C4-2B (cell line): ENCODE results near the gene H6PD.
"Not testable (repeated sequence)": the region's sequence is repeated elsewhere in the genome, so short reads cannot be mapped to it uniquely, and the experiment has no call there.

Experiments used
- H3K27ac ChIP-seq: fragments of 450-650 bp; 2 replicates; pipeline ENCODE4 v1.5.1; 2017
- CTCF ChIP-seq: fragments of 450-650 bp; conservative IDR thresholded peaks from 2 replicates; pipeline ENCODE4 v1.5.1; 2017; ENCODE audit warnings: mild to moderate bottlenecking
- ZFX ChIP-seq: fragments of 450-650 bp; IDR thresholded peaks from 2 replicates; pipeline ENCODE4 v1.6.1; 2017

The H6PD gene

GRCh38 chr1:9296850-9297249 lies 62.3 kb downstream of the H6PD start:
- TF ChIP-seq ZFX = no peak
- TF ChIP-seq CTCF = no peak
- no peak overlapping the region for H3K27ac ChIP-seq

GRCh38 chr1:9297831-9298230 lies 63.3 kb downstream of the H6PD start:
- TF ChIP-seq CTCF (no peak), ZFX (no peak)
- no peak overlapping the region for H3K27ac ChIP-seq

- TF ChIP-seq CTCF (no peak), ZFX (no peak)
- H3K27ac ChIP-seq = no peak overlapping the region
Observed at GRCh38 chr1:9298282-9298681, 63.7 kb downstream of the H6PD start.

- not testable (repeated sequence) for H3K27ac ChIP-seq
Observed at GRCh38 chr1:9299571-9300541, 65.3 kb downstream of the H6PD start.

GRCh38 chr1:9300573-9300972 lies 66.0 kb downstream of the H6PD start:
- TF ChIP-seq ZFX (no peak), CTCF (no peak)
- no peak overlapping the region; the same call in 1 of the 2 replicates for H3K27ac ChIP-seq

GRCh38 chr1:9302745-9303524 lies 68.4 kb downstream of the H6PD start:
- H3K27ac ChIP-seq = no peak overlapping the region

GRCh38 chr1:9303916-9304315 lies 69.3 kb downstream of the H6PD start:
- no peak overlapping the region for H3K27ac ChIP-seq
- TF ChIP-seq CTCF (no peak), ZFX (no peak)

More at GRCh38 chr1:9302745-9303524, 68.4 kb downstream of the H6PD start:
- TF ChIP-seq ZFX = no peak
- no peak for TF ChIP-seq CTCF
